Fibroblast of lung (primary cell): ENCODE data around the gene C1orf74. TPM values are rescaled to one million over a fixed set of nuclear protein-coding genes. Genes with fewer than 3 reads are reported as not detected.

Experiments
- DNase-seq, 2 donors: peaks; one replicate each; pipeline versions ENCODE4 v3.0.0 to v3.0.0-alpha.2; 2010; ENCODE audit warnings: low read depth in 2 of 2
- H2AFZ ChIP-seq: 2 replicates; pipeline ENCODE4 v1.5.1; 2012; ENCODE audit warnings: low read length, control low read depth, inconsistent platforms
- H3K27ac ChIP-seq: 2 replicates; pipeline ENCODE4 v1.5.1; 2011; ENCODE audit warnings: low read length, control low read depth; ENCODE audit not compliant: insufficient read depth
- H3K27me3 ChIP-seq: 2 replicates; pipeline ENCODE4 v1.5.1; 2011; ENCODE audit warnings: mild to moderate bottlenecking, low read length; ENCODE audit not compliant: control insufficient read depth, insufficient read depth
- H3K36me3 ChIP-seq: 2 replicates; pipeline ENCODE4 v1.5.1; 2011; ENCODE audit warnings: low read length; ENCODE audit not compliant: control insufficient read depth, insufficient read depth
- H3K4me1 ChIP-seq: 2 replicates; pipeline ENCODE4 v1.5.1; 2011; ENCODE audit warnings: low read length; ENCODE audit not compliant: control insufficient read depth, insufficient read depth; ENCODE audit errors: extremely low read depth
- H3K4me2 ChIP-seq: 2 replicates; pipeline ENCODE4 v1.5.1; 2011; ENCODE audit warnings: low read length, control low read depth; ENCODE audit not compliant: insufficient read depth; ENCODE audit errors: extremely low read depth
- H3K4me3 ChIP-seq, 4 experiments: fragments of 200-600 bp in 1 of 4; sonication (generic) in 1 of 4; replicated peaks in 1 of 4; 2 replicates each; pipeline ENCODE4 v1.5.1; 2011 to 2016; ENCODE audit warnings: low read length in 4 of 4, low read depth in 3 of 4, mild to moderate bottlenecking in 3 of 4, control low read depth in 2 of 4, inconsistent platforms in 1 of 4, mixed read lengths in 1 of 4; ENCODE audit not compliant: insufficient read depth in 1 of 4; ENCODE audit errors: control extremely low read depth in 1 of 4
- H3K79me2 ChIP-seq: 2 replicates; pipeline ENCODE4 v1.5.1; 2012; ENCODE audit warnings: mild to moderate bottlenecking, low read length, inconsistent platforms; ENCODE audit not compliant: control insufficient read depth, insufficient read depth
- H3K9ac ChIP-seq: 2 replicates; pipeline ENCODE4 v1.5.1; 2011; ENCODE audit warnings: mild to moderate bottlenecking, low read length, control low read depth; ENCODE audit not compliant: insufficient read depth
- H3K9me3 ChIP-seq: 2 replicates; pipeline ENCODE4 v1.5.1; 2012; ENCODE audit warnings: low read depth, low read length; ENCODE audit not compliant: control insufficient read depth, insufficient read depth
- H4K20me1 ChIP-seq: 2 replicates; pipeline ENCODE4 v1.5.1; 2011; ENCODE audit warnings: low read length; ENCODE audit not compliant: control insufficient read depth, insufficient read depth; ENCODE audit errors: extremely low read depth
- CTCF ChIP-seq, 2 donors: IDR thresholded peaks in 1 of 2; conservative IDR thresholded peaks in 1 of 2; 1 replicate in 1 of 2; 2 replicates in 1 of 2; pipeline ENCODE4 v1.5.1; 2011 to 2012; ENCODE audit warnings: low read length in 2 of 2, control low read depth in 1 of 2, inconsistent platforms in 1 of 2, low read depth in 1 of 2, mild to moderate bottlenecking in 1 of 2
- EZH2 ChIP-seq: IDR thresholded peaks from 2 replicates; pipeline ENCODE4 v1.5.1; 2012; ENCODE audit warnings: low read length, control low read depth, mild to moderate bottlenecking; ENCODE audit errors: missing control alignments
- polyA plus RNA-seq, 2 donors: library from polyadenylated mRNA; depleted of rRNA in 1 of 2; stranded (reverse) in 1 of 2; unstranded in 1 of 2; fragments of >200 nt; gene quantifications; 2 replicates each; pipeline ENCODE4 v1.2.1, GENCODE V29; 2011 to 2012; ENCODE audit warnings: missing spikeins in 1 of 2
- total RNA-seq: library from RNA; depleted of rRNA; stranded (reverse); fragments of >200 nt; gene quantifications from 2 replicates; pipeline ENCODE4 v1.2.1, GENCODE V29; 2014

Gene C1orf74
- total and polyA plus RNA-seq, 2 donors (not counting 1 experiment from before 2014, with no cell fraction given): 2.2 to 4.3 TPM

DNA sequence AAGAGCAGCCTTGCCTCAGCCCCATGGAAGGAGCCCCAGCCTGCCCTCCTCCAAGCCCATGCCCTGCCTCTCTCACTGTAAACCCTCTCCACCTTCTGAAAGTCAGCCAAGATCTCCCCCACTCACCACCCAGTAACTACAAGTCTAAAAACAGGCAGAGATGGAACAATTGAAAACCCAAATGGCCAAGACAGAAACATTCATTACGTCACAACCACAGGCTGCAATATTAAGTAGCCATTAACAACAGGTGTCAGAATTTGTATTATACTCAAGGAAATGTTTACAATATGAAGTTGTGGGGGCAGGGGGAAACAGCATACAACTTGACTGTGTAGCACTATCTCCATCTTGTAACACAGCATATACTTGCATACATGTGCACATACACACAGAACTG lies 19.2 kb upstream of the C1orf74 start:
- Histone ChIP-seq H3K36me3 (no peaks in the 10 kb centered on the region), H3K9me3 (no peaks in the 10 kb centered on the region), H3K4me1 (peaks cover 8% of the 10 kb centered on the region), H3K27ac (no peak overlapping the region), H4K20me1 (no peaks in the 10 kb centered on the region), H3K4me2 (no peak overlapping the region), H3K4me3 (no peak overlapping the region), H3K27me3 (peaks cover 4% of the 10 kb centered on the region), H3K79me2 (no peaks in the 10 kb centered on the region), H2AFZ (no peak overlapping the region), H3K9ac (no peak overlapping the region)
- DNase-seq: no peak
- no peak for TF ChIP-seq CTCF (conservative IDR thresholded peaks at IDR 0.05 in 1 of 2, IDR thresholded peaks at IDR 0.05 in 1 of 2; ENCODE audit: low read depth in 1 of 2, low read length in 2 of 2)

- Histone ChIP-seq H3K9ac (no peak overlapping the region), H3K79me2 (no peaks in the 10 kb centered on the region), H3K36me3 (no peaks in the 10 kb centered on the region), H3K4me1 (peaks cover 8% of the 10 kb centered on the region), H3K4me2 (no peak overlapping the region), H3K9me3 (no peaks in the 10 kb centered on the region), H3K27me3 (peaks cover 4% of the 10 kb centered on the region), H4K20me1 (no peaks in the 10 kb centered on the region), H3K4me3 (no peak overlapping the region), H2AFZ (no peak overlapping the region), H3K27ac (no peak overlapping the region)
- TF ChIP-seq EZH2 (no peak), CTCF (conservative IDR thresholded peaks at IDR 0.05 in 1 of 2, IDR thresholded peaks at IDR 0.05 in 1 of 2; ENCODE audit: low read depth in 1 of 2, low read length in 2 of 2) (no peak)
- DNase-seq: no peak
These were observed 18.4 kb upstream of the C1orf74 start for GRCh38 chr1:209802780-209803152.

- TF ChIP-seq CTCF (conservative IDR thresholded peaks at IDR 0.05 in 1 of 2, IDR thresholded peaks at IDR 0.05 in 1 of 2; ENCODE audit: low read depth in 1 of 2, low read length in 2 of 2) (no peak), EZH2 (no peak)
- no peak for DNase-seq
- no peaks in the 10 kb centered on the region for H3K9me3 ChIP-seq
- no peak overlapping the region for H3K4me2 ChIP-seq
- no peak overlapping the region for H2AFZ ChIP-seq
- no peaks in the 10 kb centered on the region for H4K20me1 ChIP-seq
- H3K79me2 ChIP-seq: no peaks in the 10 kb centered on the region
- H3K36me3 ChIP-seq: no peaks in the 10 kb centered on the region
- peaks cover 3% of the 10 kb centered on the region for H3K4me1 ChIP-seq
- no peak overlapping the region for H3K27ac ChIP-seq
- H3K27me3 ChIP-seq: peaks cover 4% of the 10 kb centered on the region
- no peak overlapping the region for H3K9ac ChIP-seq
- H3K4me3 ChIP-seq: no peak overlapping the region
These were observed 17.9 kb upstream of the C1orf74 start for GRCh38 chr1:209802117-209802779.
